NT2/D1 (cell line): ENCODE data around the gene TMEM63C.
"Not testable (repeated sequence)": the region's sequence is repeated elsewhere in the genome, so short reads cannot be mapped to it uniquely, and the experiment has no call there.

Source experiments
- DNase-seq: peaks from one replicate; pipeline ENCODE4 v3.0.0-alpha.2; 2011; ENCODE audit warnings: low read depth, low spot score
- H3K27me3 ChIP-seq: 2 replicates; pipeline ENCODE4 v1.6.0; 2011; ENCODE audit warnings: mild to moderate bottlenecking; ENCODE audit not compliant: insufficient read length, insufficient read depth
- H3K36me3 ChIP-seq: 2 replicates; pipeline ENCODE4 v1.6.1; 2011; ENCODE audit warnings: mild to moderate bottlenecking, low read length, mixed read lengths; ENCODE audit not compliant: insufficient read depth, insufficient read length
- H3K4me1 ChIP-seq: 2 replicates; pipeline ENCODE4 v1.5.1; 2011; ENCODE audit not compliant: insufficient read depth, insufficient read length
- H3K4me3 ChIP-seq: 2 replicates; pipeline ENCODE4 v1.5.1; 2011; ENCODE audit warnings: low read depth; ENCODE audit not compliant: insufficient read length
- H3K9ac ChIP-seq: 2 replicates; pipeline ENCODE4 v1.6.0; 2011; ENCODE audit warnings: low read depth; ENCODE audit not compliant: insufficient read length
- H3K9me3 ChIP-seq: 2 replicates; pipeline ENCODE4 v1.5.1; 2011; ENCODE audit warnings: mild to moderate bottlenecking, low read length; ENCODE audit not compliant: insufficient read depth
- SUZ12 ChIP-seq: IDR thresholded peaks from 2 replicates; pipeline ENCODE4 v1.6.1; 2011; ENCODE audit not compliant: insufficient read length, insufficient read depth; ENCODE audit errors: extremely low read depth
- YY1 ChIP-seq: IDR thresholded peaks from 2 replicates; pipeline ENCODE4 v1.6.1; 2011; ENCODE audit not compliant: insufficient read length, insufficient read depth
- ZNF274 ChIP-seq: IDR thresholded peaks from 2 replicates; pipeline ENCODE4 v1.6.1; 2011; ENCODE audit warnings: mild to moderate bottlenecking, low read depth, low read length

The TMEM63C gene

DNA sequence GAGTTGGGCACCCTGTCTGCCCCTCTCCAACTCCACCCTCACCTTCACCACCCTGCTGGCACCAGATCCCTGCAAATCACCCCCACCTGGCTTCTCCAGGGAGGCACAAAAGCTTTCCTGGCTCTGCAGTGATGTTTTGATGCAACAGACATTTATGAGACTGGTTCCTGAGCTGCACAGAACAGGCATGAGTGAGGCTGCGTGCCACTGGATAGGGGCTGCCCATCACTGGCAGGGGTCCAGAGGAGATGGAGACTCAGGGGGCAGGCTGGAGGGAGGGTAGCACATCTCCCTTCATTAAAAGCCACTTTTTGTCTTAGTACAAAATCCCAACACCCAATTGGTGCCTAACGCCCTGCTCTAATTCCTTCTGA, 22.7 kb upstream of the TMEM63C start:
- no peak for DNase-seq
- no peaks in the 10 kb centered on the region for H3K36me3 ChIP-seq
- no peak overlapping the region for H3K4me3 ChIP-seq
- peak overlapping the region; percentile 39 for H3K9ac ChIP-seq
- no peaks in the 10 kb centered on the region for H3K9me3 ChIP-seq
- no peaks in the 10 kb centered on the region for H3K27me3 ChIP-seq
- no peak for TF ChIP-seq ZNF274
- no peak for TF ChIP-seq YY1
- TF ChIP-seq SUZ12, result no peak
- peaks cover 13% of the 10 kb centered on the region for H3K4me1 ChIP-seq

DNA sequence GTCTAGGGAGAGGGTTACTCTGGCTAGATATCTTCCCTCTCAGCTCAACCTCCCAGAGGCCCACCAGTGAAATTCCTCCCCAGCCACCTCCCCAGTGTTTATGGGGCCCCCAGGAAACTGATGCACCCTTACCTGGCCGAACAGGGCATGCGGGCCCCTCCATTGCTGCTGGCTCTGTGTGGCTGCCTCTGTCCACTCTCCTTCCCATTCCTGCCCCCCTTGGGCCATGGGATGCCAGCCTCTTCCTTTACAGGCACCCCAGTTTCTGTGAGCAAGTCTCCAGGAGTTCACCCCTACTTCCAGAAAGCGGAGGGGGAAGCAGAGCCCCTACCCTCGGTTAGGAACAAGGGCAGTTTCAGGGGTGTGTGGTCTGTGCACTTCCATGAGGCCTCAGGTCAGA, 20.6 kb upstream of the TMEM63C start:
- DNase-seq, result no peak
- TF ChIP-seq YY1, result no peak
- no peak for TF ChIP-seq ZNF274
- TF ChIP-seq SUZ12, result no peak

DNA sequence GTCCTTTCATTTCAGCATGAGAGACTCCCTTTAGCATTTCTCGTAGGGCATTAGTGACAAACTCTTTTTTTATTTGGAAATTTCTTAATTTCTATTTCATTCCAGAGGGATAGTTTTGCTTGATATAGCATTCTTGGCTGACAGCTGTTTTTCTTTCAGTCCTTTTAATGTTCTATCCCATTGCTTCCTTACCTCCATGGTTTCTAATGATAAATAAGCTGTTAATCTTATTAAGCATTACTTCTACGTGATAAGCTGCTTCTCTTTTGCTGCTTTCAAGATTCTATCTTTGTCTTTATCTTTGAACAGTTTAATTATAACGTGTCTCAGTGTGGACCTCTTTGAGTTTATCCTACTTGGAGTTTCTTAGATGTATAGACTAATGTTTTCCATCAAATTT, 11.6 kb upstream of the TMEM63C start:
- peaks cover 20% of the 10 kb centered on the region for H3K9me3 ChIP-seq
- H3K4me1 ChIP-seq, result no peaks in the 10 kb centered on the region
- no peak for DNase-seq
- H3K4me3 ChIP-seq, result no peak overlapping the region
- TF ChIP-seq SUZ12 (no peak), ZNF274 (no peak), YY1 (no peak)
- H3K9ac ChIP-seq, result no peak overlapping the region
- H3K27me3 ChIP-seq, result no peaks in the 10 kb centered on the region
- no peaks in the 10 kb centered on the region for H3K36me3 ChIP-seq

More for the DNA sequence above, 20.6 kb upstream of the TMEM63C start:
- Histone ChIP-seq H3K27me3 (no peaks in the 10 kb centered on the region), H3K36me3 (no peaks in the 10 kb centered on the region), H3K9me3 (no peaks in the 10 kb centered on the region), H3K4me3 (no peak overlapping the region), H3K9ac (no peak overlapping the region), H3K4me1 (peaks cover 10% of the 10 kb centered on the region)

DNA sequence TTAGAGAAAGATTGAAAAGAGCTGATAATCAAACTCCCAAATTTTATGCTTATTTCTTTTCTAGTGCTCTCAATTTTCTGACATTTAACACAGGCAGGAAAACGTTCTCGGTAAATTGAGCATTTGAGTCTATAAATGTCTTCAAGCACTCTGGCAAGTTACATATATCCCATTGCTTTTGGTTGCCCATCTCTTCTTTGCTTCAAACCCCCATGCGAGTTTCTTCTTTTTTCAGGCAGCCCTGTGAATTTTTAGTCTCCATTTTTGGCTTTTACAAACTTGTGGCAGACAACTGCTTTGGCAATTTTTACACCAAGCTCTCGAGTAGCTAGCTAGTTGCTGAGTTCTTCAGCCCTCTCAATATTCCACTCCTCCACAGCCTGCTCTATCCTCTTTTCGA, 8.7 kb upstream of the TMEM63C start:
- TF ChIP-seq ZNF274 (no peak), YY1 (no peak), SUZ12 (no peak)
- H3K4me3 ChIP-seq, result no peak overlapping the region
- peaks cover 20% of the 10 kb centered on the region for H3K9me3 ChIP-seq
- no peaks in the 10 kb centered on the region for H3K36me3 ChIP-seq
- no peak overlapping the region for H3K9ac ChIP-seq
- H3K4me1 ChIP-seq, result no peaks in the 10 kb centered on the region
- no peak for DNase-seq
- H3K27me3 ChIP-seq, result no peaks in the 10 kb centered on the region

DNA sequence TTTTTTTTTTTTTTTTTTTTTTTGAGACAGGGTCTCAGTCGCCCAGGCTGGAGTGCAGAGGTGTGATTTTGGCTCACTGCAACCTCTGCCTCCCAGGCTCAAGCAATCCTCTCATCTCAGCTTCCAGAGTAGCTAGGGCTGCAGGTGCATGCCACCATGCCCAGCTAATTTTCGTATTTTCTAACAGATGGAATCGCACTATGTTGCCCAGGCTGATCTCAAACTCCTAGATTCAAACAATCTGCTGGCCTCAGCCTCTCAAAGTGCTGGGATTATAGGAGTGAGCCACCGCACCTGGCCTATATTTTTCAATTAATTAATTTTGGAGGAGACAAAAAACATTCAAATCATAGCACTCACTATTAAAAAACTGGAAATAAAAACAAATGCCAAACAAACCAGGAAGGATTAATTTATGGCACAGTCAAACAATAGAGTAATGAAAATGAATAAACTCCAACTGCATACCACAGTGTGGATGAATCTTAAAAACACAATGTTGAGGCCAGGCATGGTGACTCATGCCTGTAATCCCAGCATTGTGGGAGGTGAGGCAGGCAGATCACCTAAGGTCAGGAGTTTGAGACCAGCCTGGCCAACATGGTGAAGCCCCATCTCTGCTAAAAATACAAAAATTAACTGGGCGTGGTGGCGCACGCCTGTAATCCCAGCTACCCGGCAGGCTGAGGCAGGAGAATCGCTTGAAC, 7.5 kb upstream of the TMEM63C start:
- not testable (repeated sequence) for H3K9ac ChIP-seq, DNase-seq, H3K36me3 ChIP-seq, H3K4me3 ChIP-seq, H3K27me3 ChIP-seq, H3K4me1 ChIP-seq
- H3K9me3 ChIP-seq, result peaks cover 19% of the 10 kb centered on the region

DNA sequence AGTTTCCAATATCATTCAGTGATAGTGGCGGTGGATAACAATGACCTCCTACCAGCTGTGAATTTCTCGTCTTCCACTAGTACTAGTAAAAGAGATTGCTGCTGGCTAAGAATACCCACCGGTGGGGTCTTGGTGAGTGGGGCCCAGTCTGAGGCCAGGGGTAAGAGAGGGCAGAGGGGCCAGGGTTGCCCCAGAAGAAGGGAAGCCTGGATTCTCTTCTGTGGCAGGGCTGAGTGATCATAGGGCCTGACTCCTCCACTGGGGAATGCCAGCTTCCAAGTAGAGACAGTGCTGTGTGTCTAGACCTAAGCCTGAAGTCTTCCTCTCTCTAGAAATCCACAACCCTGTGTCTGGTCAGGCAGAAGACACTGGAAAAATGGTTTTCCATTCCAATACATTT, 5.8 kb upstream of the TMEM63C start:
- no peak overlapping the region for H3K4me3 ChIP-seq
- no peaks in the 10 kb centered on the region for H3K36me3 ChIP-seq
- H3K9me3 ChIP-seq, result 0 out of 2 replicates have a peak, but pooled peaks cover 1% of the 10 kb centered on the region
- DNase-seq, result no peak
- TF ChIP-seq ZNF274 (no peak), YY1 (no peak), SUZ12 (no peak)
- H3K4me1 ChIP-seq, result no peaks in the 10 kb centered on the region
- H3K9ac ChIP-seq, result no peak overlapping the region
- H3K27me3 ChIP-seq, result no peaks in the 10 kb centered on the region

DNA sequence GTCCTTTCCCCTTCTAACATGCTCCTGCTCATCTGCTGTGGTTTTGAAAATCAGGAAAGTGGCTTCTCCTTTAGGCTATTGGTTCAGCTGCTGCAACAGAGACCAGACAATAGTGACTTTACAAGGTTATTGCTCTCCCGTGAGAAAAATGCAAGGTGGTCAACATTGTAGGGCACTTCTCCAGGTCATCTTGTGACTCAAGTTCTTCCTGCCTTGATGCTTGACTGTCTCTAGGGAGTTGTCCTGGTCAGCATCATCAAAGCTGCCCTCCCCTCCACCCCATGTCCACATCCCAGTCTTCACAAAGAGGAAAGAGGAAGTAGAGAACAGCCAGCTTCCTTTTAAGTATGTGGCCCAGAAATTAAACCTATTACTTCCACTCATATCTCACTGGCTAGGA, 3.9 kb upstream of the TMEM63C start:
- Histone ChIP-seq H3K9ac (no peak overlapping the region), H3K27me3 (no peaks in the 10 kb centered on the region), H3K4me1 (no peaks in the 10 kb centered on the region), H3K4me3 (no peak overlapping the region), H3K36me3 (no peaks in the 10 kb centered on the region), H3K9me3 (no peaks in the 10 kb centered on the region)
- DNase-seq, result no peak
- no peak for TF ChIP-seq ZNF274
- TF ChIP-seq SUZ12, result no peak
- TF ChIP-seq YY1, result no peak

DNA sequence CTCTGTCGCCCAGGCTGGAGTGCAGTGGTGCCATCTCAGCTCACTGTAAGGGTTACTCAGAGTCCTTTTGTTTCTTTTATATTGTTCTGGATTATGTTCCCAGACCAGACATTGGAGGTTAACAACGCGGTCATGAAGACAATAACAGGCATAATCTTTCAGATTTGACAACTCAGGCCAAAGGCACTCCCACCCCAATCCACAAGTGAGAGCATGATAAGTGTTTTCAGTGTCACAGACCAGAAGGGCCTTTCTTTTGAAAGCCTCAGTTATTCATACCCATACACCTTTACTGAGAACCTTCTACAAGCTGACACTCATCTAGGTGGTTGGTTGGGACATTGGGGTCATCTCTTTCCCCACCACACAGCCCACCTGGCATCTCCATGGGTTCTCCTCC, 2.9 kb upstream of the TMEM63C start:
- TF ChIP-seq SUZ12 (no peak), ZNF274 (no peak), YY1 (no peak)
- no peaks in the 10 kb centered on the region for H3K4me1 ChIP-seq
- no peak overlapping the region for H3K4me3 ChIP-seq
- H3K27me3 ChIP-seq, result no peaks in the 10 kb centered on the region
- no peaks in the 10 kb centered on the region for H3K9me3 ChIP-seq
- DNase-seq, result no peak
- no peaks in the 10 kb centered on the region for H3K36me3 ChIP-seq
- no peak overlapping the region for H3K9ac ChIP-seq
